ENCODE measurements around the gene KLHL30. TPM values are rescaled to one million over a fixed set of nuclear protein-coding genes. Genes with fewer than 3 reads are reported as not detected.

KLHL30 gene
- total RNA-seq, 1 donor: 0.09 TPM

GRCh38 chr2:238098901-238099713 lies 39.4 kb upstream of the KLHL30 start:
- DNase-seq (ENCODE audit: low read depth): no peak
- H3K4me3 ChIP-seq (ENCODE audit: low read depth, low read length): no peak overlapping the region
- TF ChIP-seq CTCF (IDR thresholded peaks at IDR 0.05; ENCODE audit: insufficient read depth, low read length): no peak

GRCh38 chr2:238099714-238100048 lies 38.8 kb upstream of the KLHL30 start:
- no peak for TF ChIP-seq CTCF (IDR thresholded peaks at IDR 0.05; ENCODE audit: insufficient read depth, low read length)
- DNase-seq (ENCODE audit: low read depth): no peak
- H3K4me3 ChIP-seq (ENCODE audit: low read depth, low read length): no peak overlapping the region

- no peak for TF ChIP-seq CTCF (IDR thresholded peaks at IDR 0.05; ENCODE audit: insufficient read depth, low read length)
- no peak within 1 kb of the TSS for H3K4me3 ChIP-seq (ENCODE audit: low read depth, low read length)
- no peak for DNase-seq (ENCODE audit: low read depth)
Observed at GRCh38 chr2:238100049-238100820, 38.2 kb upstream of the KLHL30 start, which contains the start of gene ESPNL. ESPNL (plus strand) TSS chr2:238100340; CDS start chr2:238100420, 80 bp downstream.

GRCh38 chr2:238100821-238101771 lies 37.4 kb upstream of the KLHL30 start:
- no peak for DNase-seq (ENCODE audit: low read depth)
- H3K4me3 ChIP-seq (ENCODE audit: low read depth, low read length): no peak overlapping the region
- TF ChIP-seq CTCF (IDR thresholded peaks at IDR 0.05; ENCODE audit: insufficient read depth, low read length): no peak

- no peak overlapping the region for H3K4me3 ChIP-seq (ENCODE audit: low read depth, low read length)
- no peak for DNase-seq (ENCODE audit: low read depth)
- no peak for TF ChIP-seq CTCF (IDR thresholded peaks at IDR 0.05; ENCODE audit: insufficient read depth, low read length)
Observed at GRCh38 chr2:238101891-238102841, 36.3 kb upstream of the KLHL30 start.

Measured in fibroblast of the aortic adventitia (primary cell).